ACHN (cell line): ENCODE measurements around the gene CRYBG2.

Experiments
- DNase-seq: peaks from one replicate; pipeline ENCODE4 v3.0.0-alpha.2; 2015
- in situ Hi-C: cut with HindIII; loops from 2 replicates; pipeline ENCODE4 v1.10.0; 2017; ENCODE audit warnings: low sequenced_read_pairs, low pct_ligation_motif_present, low pct_unique_long_range_greater_than_20kb

CRYBG2 gene

DNA sequence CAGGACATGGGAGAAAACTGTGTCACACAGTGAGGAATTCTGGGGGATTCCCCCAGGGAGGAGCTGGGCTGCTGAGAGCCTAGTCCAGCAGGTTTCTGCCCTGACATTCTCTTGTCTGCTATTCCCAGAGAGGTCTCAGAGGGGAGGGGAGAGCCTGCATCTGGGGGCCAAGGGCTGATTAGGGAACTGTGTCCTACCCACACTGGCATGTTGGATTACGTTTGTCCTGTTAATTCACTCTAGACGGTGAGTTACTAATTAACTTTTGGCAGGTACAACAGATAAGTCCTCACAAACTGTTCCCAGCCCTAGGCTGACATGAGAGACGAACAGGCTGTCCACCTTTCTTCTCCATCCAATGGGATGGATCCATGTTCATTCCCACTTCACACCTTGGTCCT is 76.7 kb downstream of the CRYBG2 start:
- in situ Hi-C loops, result no loop called here
- no peak for DNase-seq

GRCh38 chr1:26276432-26276838 is 77.5 kb downstream of the CRYBG2 start:
- in situ Hi-C loops, result no loop called here
- no peak for DNase-seq

DNA sequence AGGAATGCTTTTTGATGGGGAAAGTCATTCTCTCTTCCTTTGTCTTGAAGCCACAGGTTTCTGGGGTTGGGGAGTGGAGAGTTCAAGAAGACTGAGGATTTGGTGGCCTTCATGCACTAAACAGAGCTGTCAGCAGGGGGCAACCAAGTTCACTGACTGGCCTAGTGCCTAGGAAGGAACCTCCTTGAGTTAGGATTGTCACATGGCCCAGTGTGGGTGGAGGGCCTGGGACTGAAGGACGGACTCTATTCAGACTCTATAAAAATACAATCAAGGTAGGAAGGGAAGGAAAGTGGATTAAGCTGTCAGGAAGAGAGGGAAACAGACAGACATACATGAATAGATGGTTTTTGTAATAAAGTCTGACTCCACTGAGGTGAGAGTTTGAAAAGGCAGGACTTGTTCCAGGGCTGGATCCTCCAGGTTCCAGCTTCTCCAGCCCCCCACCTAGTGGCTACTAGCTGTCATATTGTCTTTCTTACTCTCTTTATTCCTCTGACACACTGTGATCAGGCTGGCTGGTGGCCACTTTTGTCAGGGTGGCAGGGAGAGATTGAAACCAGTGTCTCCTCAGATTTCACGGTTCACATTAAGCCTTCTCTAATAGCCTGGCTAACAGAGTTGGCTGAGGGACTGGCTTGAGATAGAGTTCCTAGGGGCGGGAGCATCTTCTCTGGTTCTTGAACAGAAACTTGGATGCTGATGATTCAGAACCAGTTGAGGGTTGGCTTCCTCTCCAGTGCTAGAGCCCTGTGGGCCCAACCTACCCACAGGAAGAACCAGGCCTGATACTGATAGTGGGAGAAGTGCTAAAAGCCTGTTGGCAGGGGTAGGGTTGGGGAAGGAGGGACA is 78.1 kb downstream of the CRYBG2 start:
- in situ Hi-C loops, result no loop called here
- peak; percentile 78 for DNase-seq

DNA sequence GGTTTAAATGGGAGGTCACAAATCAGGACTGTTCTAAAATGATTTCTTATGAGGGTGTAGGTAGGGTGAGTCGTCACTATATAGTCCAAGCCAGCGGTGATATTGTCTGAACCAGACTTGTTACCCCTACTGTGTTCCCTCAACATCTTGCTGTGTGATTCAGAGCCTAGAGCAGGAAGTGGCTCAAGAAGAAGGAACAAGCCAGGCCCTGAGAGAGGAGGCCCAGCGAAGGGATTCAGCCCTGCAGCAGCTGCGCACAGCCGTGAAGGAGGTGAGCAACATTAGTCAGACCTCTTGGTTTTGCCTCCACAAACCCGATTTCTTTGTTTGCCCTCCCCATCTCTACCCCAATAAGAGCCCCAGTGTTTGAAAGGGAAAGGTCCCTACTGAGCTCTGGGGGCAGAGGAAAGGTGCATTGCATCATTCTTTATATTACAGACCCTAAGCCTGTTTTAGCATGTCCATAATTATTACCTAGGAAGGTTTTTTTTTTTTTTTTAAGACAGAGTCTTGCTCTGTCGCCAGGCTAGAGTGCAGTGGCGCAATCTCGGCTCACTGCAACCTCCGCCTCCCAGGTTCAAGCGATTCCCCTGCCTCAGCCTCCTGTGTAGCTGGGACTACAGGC is 79.0 kb downstream of the CRYBG2 start:
- no peak for DNase-seq
- in situ Hi-C loops, result no loop called here
